ENCODE measurements around the gene ANKRD18A. TPM values are rescaled to one million over a fixed set of nuclear protein-coding genes. Genes with fewer than 3 reads are reported as not detected.

The ANKRD18A gene
- total and polyA plus RNA-seq, 2 donors (not counting 3 experiments of a cell fraction or from before 2014, with no cell fraction given) = 3.2 TPM; not detected in 1

DNA sequence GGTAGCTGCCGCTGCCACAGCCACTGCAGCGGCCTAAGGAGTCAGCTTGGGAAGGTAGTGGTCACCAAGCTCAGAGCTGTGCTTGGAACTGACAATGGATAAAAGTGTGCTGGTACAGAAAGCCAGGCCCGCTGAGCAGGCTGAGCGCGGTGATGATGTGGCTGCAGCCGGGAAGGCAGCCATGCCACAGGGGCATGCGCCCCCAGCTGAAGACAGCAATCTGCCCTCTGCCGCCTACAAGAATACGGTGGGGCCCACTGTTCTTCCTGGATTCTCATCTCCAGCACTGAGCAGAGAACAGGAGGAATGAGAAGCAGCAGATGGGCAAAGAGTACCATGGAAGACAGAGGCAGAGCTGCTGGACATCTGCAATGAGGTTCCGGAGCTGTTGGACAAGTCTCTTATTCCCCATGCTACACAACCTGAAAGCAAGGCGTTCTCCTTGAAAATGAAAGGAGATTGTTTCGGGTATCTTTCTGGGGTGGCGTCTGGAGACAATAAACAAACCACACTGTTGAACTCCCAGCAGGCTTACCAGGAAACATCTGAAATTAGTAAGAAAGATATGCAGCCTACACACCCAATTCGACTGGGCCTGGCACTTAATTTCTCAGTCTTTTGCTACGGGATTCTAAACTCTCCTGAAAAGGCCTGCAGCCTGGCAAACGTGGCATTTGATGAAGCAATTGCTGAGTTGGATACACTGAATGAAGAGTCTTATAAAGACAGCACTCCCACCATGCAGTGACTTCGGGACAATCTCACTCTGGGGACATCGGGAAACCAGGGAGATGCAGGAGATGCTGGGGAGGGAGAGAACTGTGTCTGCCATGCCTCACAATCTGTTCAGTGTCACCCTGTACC, 22.8 kb upstream of the ANKRD18A start:
- Histone ChIP-seq H2AFZ (ENCODE audit: low read depth, low read length) (no peak overlapping the region), H3K4me3 (replicated peaks in 1 of 3; ENCODE audit: insufficient read depth in 1 of 3, low read depth in 1 of 3, low read length in 3 of 3) (no peak overlapping the region), H3K36me3 (ENCODE audit: control insufficient read depth in 2 of 2, extremely low read depth in 1 of 2, insufficient read depth in 2 of 2, low read length in 2 of 2) (no peaks in the 10 kb centered on the region), H3K27ac (ENCODE audit: insufficient read depth, low read depth, low read length) (no peak overlapping the region), H3K79me2 (ENCODE audit: control insufficient read depth, insufficient read depth, low read length) (no peaks in the 10 kb centered on the region), H3K9me1 (replicated peaks; ENCODE audit: control insufficient read depth, extremely low read depth, insufficient read depth, low read length) (no peaks in the 10 kb centered on the region), H3K4me2 (ENCODE audit: insufficient read depth, low read length) (no peak overlapping the region), H4K20me1 (replicated peaks; ENCODE audit: control insufficient read depth, extremely low read depth, insufficient read depth, low read length) (no peaks in the 10 kb centered on the region), H3K9me3 (replicated peaks; ENCODE audit: control insufficient read depth, insufficient read depth, low read length) (no peaks in the 10 kb centered on the region), H3K27me3 (ENCODE audit: control insufficient read depth in 2 of 2, insufficient read depth in 2 of 2, low read length in 2 of 2) (peaks cover 0 to 3% of the 10 kb centered on the region in 2 experiments), H3K4me1 (ENCODE audit: control insufficient read depth, extremely low read depth, insufficient read depth, low read length) (no peaks in the 10 kb centered on the region), H3K9ac (replicated peaks; ENCODE audit: extremely low read depth, insufficient read depth, low read length) (no peak overlapping the region)
- POLR2A ChIA-PET = no interaction called here
- dilution Hi-C loops (cut with MboI; ENCODE audit: extremely low pct_ligation_motif_present, low sequenced_read_pairs) = no loop called here
- intact Hi-C loops (cut with micrococcal nuclease) = no loop called here
- CTCF ChIA-PET = interaction anchor here (0.7 to 1.4 kb wide), 4 partner anchors 10 to 29 kb away, joined by 3 to 5 read pairs (median 4); partner anchors contain the start of gene ANKRD18A
- no peak for DNase-seq (ENCODE audit: low read depth, low spot score)
- BruUV-seq (replicated peaks) = no TSS peak
- TF ChIP-seq GATA2 (IDR thresholded peaks at IDR 0.05; ENCODE audit: insufficient read depth, insufficient read length, low read depth, low read length) (no peak), MYC (IDR thresholded peaks at IDR 0.05; ENCODE audit: low read depth, low read length) (no peak), JUN (IDR thresholded peaks at IDR 0.05; ENCODE audit: borderline replicate concordance, insufficient read depth, insufficient read length, low read depth) (no peak), POLR2AphosphoS5 (IDR thresholded peaks at IDR 0.05; ENCODE audit: insufficient read depth, low read depth, low read length) (no peak)
- TF ChIP-seq, protein P1, sequence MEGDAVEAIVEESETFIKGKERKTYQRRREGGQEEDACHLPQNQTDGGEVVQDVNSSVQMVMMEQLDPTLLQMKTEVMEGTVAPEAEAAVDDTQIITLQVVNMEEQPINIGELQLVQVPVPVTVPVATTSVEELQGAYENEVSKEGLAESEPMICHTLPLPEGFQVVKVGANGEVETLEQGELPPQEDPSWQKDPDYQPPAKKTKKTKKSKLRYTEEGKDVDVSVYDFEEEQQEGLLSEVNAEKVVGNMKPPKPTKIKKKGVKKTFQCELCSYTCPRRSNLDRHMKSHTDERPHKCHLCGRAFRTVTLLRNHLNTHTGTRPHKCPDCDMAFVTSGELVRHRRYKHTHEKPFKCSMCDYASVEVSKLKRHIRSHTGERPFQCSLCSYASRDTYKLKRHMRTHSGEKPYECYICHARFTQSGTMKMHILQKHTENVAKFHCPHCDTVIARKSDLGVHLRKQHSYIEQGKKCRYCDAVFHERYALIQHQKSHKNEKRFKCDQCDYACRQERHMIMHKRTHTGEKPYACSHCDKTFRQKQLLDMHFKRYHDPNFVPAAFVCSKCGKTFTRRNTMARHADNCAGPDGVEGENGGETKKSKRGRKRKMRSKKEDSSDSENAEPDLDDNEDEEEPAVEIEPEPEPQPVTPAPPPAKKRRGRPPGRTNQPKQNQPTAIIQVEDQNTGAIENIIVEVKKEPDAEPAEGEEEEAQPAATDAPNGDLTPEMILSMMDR (IDR thresholded peaks at IDR 0.05; ENCODE audit: extremely low read depth in 1 of 2, insufficient read depth in 1 of 2, low read depth in 1 of 2, low read length in 2 of 2) = no peak
- no peak for FAIRE-seq

All from endothelial cell of umbilical vein (primary cell).